HG02798 (cell line): ENCODE results near the gene THRSP.
"Not testable (repeated sequence)": the region's sequence is repeated elsewhere in the genome, so short reads cannot be mapped to it uniquely, and the experiment has no call there.

Experiments
- ATAC-seq: cut with Tn5 transposase; IDR thresholded peaks from one replicate; pipeline ENCODE4 v1.9.1; 2021; ENCODE audit warnings: mild to moderate bottlenecking; ENCODE audit not compliant: unreplicated experiment, poor library complexity

The THRSP gene

DNA sequence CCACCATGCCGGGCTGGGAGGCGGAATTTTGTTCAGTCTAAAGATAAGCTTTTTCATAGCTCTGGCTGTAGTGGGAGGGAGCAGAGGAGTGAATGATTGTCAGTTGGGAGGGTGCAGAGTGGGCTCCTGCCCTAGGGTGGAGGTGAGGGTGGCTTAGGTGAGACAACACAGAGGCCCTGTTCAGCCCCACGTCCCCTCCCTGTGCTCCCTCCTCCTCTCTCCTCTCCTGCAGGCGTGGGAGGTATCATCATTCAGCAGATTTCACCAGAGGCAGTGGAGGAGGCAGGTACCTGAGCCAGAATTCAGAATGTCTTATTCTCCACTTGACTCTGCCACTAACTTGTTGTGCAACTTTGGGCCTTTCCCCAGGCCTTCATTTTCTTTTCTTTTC, 1.7 kb upstream of the THRSP start:
- no peak for ATAC-seq

DNA sequence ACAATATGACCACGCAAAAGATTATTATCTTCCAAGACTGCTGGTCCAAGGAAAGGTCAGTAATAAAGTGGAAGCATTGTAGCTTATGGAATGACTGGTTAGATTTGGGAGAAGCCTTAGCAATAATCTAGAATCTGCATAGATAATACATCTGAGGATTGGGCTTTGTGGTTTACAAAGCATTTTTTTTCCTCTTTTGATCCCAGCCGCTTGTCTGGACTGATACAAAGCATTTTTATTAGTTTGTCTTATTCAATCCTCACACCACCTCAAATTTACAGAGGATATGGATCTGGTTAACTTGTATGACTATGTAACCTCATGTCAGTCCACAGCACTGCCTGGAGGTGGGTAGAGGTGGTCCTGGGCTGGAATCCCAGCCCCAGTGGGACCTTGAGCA, 990 bp upstream of the THRSP start:
- ATAC-seq, result no peak

DNA sequence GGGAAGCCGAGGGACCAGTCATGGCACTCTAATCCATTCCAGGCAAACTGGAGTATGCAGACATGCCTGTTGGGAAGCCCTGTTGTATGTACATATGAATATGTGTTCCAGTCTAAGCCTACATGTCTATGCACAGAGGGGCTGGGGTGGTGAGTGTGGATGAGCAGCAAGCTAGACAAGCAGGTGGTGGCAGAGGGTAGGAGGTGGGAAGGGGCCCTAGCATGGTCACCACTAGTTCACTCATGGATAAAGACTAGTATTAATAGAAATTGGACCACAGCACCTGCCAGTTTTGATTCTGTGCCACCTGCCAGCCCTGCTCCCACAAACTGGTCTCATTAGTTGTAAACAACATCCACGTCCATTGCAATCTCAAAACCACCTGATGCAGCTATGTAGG, 1.5 kb downstream of the THRSP start:
- no peak for ATAC-seq

DNA sequence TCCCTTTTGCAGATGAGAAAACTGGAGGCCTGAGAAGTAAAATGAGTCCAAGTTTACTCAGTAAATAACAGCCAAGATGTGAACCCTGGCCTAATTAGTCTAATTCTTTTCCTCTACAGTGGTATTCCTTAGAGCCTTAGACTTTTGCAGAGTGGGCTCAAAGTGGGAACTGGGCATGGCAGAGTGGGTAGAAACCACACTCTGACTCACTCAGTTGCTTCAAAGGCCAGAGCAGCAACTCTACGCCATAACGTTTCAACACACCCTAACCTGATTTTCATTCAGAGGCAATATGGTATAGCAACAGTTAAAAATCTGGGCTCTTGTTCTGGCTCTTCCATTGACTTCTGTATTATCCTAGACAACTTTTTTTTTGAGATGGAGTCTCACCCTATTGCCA, 2.8 kb downstream of the THRSP start:
- no peak for ATAC-seq

DNA sequence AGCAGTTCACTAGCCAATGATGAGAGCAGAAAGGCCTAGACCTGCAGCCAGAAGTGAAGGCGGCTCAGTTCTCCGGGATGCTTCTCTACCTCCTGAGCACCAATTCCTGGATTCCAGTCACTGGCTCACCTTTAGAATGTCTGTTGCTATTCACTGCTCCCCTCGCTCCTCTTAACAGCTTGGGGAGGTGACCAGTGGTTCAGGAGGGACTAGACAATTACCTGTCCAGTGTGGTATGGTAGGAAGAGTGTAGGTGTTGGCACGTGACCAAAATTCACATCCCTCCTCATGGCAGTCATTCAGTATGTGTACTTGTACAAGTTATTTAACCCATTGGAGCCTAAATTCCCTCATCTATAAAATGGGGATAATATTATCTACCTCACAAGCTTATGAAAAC, 4.0 kb downstream of the THRSP start:
- ATAC-seq, result no peak

DNA sequence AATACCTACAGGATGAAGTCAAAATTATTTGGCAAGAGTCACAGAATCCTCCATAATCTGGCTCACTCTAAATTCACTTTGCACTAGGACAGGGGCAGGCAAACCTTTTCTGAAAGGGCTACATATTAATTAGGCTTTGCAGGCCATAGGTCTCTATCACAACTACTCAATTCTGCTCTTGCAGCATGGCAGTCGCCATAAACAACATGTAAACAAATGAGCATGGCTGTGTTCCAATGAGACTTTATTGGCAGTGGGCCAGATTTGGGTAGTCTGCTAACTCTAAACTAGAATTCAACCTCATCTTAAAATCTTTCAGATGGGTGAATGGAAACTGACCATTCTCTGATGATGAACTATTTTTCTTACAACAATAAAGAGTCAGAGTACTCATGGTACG, 5.8 kb downstream of the THRSP start:
- no peak for ATAC-seq

DNA sequence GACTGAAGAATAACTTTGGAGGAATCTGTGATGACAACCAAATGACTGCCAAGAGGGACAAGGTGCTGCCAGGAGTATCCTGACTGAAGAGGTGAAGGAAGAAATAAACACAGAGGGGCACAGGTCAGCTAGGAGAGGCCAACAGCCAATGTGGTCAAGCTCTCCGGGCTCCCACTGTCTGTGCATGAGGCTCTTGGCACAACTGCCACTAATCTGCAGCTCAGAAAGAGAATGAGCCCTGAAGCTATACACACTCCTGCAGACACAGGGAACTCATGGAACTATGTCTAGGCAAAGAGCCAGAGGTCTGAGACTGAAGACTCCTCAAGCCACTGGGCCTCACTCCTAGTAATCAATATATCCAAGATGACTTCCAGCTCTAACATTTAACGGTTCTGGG, 7.0 kb downstream of the THRSP start:
- ATAC-seq, result no peak

DNA sequence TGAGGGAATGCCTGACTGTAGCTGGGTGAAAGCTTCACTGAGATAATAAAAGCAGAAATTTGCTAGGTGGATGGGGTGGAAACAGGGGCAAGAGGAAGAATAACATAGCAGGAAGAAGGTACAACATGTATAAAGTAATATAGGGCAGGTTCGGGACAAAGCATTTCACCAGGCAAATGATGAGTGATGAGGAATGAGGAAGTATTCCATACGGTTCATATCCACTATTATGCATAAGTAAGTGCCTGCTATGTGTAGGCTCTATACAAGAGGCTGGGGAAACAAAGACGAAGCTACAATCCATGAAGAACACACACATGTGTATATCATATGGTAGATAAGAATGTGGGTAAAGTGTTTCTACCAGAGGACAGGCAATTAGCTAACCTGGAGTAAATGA, 8.1 kb downstream of the THRSP start:
- no peak for ATAC-seq

DNA sequence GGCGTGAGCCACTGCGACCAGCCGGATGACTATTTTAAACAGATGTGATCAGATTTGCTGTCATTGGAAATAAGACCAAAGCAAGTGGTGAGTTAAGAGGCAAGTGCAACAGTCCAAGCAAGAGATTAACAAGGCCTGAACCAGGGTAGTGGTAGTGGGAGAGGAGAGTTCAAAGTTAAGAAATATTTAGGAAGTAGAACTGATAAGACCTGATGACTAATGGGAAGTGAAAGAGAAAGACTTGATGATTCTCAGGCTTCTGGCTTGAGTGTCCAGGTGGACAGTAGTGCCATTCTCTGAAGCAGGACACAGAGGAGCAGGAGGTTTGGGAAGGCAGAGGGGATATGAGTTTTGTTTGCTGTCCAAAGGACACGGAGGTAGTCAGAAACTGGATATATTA, 8.8 kb downstream of the THRSP start:
- no peak for ATAC-seq

DNA sequence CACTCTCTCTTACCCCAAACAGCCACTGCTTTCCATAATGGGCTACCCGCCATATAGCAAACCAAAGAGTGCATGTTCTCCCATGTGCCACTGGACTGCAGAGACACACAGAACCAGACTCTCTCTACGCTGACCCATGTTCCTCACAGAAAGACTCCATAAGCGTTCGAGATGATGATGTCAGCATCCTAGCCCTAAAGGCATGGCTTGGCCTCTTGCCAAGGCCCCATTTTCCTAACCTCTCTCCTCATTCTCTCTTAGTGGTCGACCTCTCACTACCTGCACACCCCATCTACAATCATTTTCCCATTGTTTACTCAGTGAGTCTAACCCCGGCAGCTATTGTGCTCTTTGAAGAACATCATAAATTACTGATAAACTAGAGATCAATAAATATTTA, 11.1 kb downstream of the THRSP start:
- ATAC-seq, result no peak

DNA sequence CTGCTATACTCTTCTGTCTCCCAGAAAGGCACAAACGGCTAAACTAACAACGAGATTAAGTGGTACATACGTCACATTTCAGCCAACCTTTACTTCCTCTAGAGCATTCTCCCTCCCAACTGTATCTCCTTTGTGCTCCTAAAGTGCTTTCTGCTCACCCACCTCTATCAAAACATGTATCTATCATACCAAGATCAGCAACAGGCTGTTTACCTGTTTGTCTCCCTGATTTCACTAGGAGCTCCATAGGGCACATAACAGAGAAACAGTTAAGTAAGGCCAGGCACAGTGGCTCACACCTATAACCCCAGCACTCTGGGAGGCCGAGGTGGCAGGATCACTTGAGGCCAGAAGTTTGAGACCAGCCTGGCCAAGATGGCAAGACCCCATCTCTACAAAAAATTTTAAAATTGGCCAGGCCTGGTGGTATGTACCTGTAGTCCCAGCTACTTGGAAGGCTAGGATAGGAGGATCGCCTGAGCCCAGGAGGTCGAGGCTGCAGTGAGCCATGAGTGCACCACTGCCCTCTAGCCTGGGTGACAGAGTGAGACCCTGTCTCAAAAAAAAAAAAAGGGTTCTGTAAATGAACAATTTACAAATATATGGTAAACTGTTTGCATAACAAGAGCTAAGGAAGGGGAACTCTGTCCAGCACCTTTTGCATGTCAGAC, 13.2 kb downstream of the THRSP start:
- ATAC-seq, result no peak

DNA sequence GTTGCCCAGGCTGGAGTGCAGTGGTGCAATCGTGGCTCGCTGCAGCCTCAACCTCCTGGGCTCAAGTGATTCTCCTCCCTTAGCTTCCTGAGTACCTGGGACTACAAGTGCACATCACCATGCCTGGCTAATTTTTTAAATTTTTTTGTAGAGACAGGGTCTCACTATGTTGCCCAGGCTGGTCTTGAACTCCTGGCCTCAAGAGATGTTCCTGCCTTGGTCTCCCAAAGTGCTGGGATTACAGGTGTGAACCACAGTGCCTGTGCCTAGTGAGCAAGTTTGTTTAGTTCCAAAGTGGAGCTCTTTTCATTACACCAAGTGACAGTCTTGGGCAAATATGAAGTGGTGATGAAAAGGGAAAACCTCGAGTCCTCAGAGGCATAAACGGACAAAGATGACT, 13.9 kb downstream of the THRSP start:
- not testable (repeated sequence) for ATAC-seq

DNA sequence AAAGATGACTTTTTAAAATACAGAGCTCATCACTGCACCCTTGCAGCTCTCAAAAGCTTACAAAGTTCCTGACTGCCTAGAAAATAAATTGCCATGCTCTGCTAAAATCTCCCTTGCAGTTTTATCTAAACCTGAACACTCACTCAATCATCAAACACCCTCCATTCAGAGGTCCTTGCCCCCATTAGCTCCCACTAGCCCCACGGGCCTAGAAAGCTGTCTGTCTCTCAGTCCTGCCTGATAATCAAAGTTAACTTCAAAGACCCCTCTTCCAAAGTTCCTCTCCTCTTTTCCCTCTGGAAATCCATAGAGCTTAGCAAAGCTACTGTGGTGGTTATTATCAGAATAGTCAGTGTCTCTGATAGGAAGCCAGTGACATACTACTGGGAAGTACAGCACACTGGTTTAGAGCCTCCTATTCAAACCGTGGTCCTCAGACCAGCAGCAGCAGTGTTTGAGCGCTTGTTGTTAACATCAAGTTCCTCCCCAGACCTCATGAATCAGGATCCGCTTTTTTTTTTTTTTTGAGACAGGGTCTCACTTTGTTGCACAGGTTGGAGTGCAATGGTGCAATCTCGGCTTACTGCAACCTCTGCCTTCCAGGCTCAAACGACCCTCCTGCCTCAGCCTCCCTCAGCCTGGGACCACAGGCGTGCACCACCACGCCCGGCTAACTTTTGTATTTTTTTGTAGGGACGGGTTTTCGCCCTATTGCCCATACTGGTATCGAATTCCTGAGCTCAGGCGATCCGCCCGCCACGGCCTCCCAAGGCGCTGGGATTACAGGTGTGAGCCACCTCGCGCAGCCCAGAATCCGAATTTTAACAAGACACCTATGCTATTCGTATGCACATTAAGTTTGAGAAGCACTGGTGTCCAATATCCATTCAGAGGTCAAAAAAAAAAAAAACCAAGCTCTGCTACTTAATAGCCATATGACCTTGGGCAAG, 14.8 kb downstream of the THRSP start:
- ATAC-seq, result no peak

DNA sequence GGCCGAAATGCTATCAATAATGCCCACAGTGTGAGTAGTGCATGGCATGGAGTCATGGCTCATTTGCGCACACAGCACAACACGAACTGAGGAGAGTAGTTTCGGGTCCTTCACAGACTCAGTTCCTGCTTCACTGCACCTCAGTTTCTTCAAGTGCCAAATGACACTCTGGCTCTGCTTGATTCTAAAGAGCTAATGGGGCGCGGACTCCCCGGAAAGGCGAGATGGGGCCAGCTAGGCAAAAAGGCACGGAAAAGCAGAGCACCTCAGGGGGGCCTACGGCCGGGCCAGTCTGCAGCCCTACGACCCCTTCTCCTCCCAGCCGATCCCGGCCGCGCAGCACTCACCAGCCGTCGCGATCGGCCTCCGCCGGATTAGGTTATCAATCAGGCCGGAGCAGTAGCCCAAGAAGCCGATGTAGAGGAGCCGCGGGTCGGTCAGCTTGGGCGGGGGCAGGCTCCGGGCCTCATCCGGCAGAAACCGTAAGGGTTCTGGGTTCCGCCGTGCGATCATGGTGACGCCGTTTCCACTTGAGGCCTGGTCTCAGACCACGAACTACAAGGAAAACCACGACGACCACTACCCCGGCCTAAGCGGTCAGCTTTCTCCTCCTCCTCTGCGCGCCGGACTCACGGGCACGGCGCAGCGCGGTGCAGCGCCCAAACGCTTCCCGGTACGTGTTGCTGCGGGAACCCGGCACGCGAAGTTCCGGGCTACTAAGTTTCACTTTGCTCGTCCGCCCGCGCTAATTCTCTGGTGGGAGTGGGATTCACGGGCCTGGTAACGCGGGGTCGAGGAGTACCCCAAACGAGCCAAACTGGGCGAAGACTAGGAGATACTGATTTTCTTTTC, 15.8 kb downstream of the THRSP start, which contains the start of gene NDUFC2:
NDUFC2 (minus strand) TSS at position 631 of the 852 bp plus-strand sequence; CDS start at position 513, 118 bp downstream.
- peak; percentile 89 for ATAC-seq

DNA sequence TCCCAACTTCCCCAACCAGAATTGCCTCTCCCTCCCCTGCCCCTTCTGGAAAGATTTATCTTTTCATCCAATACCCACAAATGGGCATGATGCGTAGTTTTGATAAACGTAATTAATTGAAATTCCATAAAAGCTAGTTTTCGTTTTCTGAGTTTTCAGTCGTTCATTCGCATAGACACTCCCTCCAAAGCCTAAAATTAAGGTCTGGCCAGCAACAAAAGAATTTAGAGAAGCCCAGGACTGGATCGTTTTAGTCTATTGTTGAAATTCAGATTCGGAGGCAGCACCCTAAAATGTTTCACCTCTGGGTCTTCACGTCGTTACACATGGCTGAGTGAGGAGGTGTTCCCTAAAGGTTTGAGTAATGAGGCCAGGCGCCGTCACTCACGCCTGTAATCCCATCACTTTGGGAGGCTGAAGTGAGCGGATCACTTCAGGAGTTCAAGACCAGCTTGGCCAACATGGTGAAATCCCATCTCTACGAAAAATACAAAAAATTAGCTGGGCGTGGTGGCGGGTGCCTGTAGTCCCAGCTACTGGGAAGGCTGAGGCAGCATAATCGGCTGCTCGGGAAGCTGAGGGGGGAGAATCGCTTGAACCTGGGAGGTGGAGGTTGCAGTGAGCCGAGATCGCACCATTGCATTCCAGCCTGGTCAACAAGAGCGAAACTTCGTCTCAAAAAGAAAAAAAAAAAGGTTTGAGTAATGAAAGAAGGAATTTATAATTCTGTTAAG, 16.6 kb downstream of the THRSP start:
- ATAC-seq, result no peak

DNA sequence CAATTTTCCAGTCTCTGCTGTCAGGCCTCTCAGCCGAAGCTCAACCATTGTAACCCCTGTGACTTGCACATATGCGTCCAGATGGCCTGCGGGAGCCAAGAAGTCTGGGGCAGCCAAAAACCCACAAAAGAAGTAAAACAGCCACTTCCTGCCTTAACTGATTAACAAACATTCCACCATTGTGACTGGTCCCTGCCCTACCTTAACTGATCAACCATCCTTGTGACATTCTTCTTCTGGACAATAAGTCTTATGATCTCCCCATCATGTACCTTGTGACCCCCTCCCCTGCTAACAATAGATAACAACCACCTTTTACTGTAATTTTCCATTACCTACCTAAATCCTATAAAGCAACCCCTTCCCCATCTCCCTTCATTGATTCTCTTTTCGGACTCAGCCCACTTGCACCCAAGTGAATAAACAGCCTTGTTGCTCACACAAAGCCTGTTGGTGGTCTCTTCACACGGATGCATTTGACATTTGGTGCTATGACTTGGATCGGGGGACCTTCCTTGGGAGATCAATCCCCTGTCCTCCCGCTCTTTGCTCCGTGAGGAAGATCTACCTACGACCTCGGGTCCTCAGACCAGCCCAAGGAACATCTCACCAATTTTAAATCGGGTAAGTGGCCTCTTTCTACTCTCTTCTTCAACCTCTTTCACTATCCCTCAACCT, 17.3 kb downstream of the THRSP start:
- no peak for ATAC-seq

DNA sequence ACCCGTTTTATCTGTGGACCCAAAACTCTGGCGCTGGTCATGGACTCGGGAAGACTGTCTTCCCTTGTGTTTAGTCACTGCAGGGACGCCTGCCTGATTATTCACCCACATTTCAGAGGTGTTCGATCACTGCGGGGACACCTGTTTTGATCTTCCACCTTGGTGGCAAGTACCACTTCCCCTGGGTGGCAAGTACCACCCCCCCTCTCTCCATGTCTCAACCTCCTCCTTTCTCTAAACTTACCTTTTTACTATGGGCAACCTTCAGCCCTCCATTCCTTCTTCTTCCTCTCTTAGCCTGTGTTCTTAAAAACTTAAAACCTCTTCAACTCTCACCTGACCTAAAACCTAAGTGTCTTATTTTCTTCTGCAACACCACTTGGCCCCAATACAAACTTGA, 17.9 kb downstream of the THRSP start:
- ATAC-seq, result no peak

DNA sequence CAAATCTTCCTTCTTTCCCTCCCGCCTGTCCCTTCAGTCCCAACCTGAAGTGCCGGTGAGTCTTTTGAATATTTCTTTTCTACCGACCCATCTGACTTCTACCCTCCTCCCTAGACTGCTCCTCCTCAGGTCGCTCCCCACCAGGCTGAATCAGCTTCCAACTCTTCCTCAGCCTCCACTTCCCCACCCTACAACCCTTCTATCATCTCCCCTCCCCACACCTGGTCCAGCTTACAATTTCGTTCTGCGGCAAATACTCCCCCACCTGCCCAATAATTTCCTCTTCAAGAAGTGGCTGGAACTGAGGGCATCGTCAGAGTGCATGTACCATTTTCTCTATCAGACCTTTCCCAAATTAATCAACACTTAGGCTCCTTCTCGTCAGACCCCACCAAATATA, 18.5 kb downstream of the THRSP start:
- no peak for ATAC-seq

DNA sequence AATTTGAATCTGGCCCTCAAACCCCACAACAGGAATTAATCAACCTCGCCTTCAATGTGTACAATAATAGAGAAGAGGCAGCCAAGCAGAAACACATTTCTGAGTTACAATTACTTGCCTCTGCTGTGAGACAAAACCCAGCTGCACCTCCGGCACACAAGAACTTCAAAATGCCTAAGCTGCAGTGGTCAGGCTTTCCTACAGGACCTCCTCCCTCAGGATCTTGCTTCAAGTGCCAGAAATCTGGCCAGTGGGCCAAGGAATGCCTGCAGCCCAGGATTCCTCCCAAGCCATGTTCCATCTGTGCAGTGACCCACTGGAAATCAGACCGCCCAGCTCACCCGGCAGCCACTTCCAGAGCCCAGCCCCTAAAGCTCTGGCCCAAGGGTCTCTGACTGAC, 19.4 kb downstream of the THRSP start:
- ATAC-seq, result no peak

DNA sequence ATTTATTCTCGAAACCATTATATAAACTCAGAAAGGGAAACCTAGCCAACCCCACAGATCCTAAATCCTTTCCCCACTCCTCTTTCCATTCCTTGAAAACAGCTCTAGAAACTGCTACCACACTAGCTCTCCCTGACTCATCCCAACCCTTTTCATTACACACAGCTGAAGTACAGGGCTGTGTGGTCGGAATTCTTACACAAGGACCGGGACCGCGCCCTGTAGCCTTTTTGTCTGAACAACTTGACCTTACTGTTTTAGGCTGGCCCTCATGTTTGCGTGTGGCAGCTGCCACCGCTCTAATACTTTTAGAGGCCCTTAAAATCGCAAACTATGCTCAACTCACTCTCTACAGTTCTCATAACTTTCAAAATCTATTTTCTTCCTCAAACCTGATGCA, 20.8 kb downstream of the THRSP start:
- ATAC-seq, result not testable (repeated sequence)
